BLaER1 (cell line): ENCODE results near the gene ZNF236.

Experiments
- H3K27ac ChIP-seq: shearing (Covaris generic); formaldehyde crosslinking; 2 replicates; pipeline ENCODE4 v1.8.1; 2022
- H3K27me3 ChIP-seq: shearing (Covaris generic); formaldehyde crosslinking; 2 replicates; pipeline ENCODE4 v1.8.1; 2022
- H3K36me3 ChIP-seq: shearing (Covaris generic); formaldehyde crosslinking; 2 replicates; pipeline ENCODE4 v1.8.1; 2022
- H3K4me1 ChIP-seq: shearing (Covaris generic); formaldehyde crosslinking; 2 replicates; pipeline ENCODE4 v1.8.1; 2022
- H3K4me2 ChIP-seq: shearing (Covaris generic); formaldehyde crosslinking; 2 replicates; pipeline ENCODE4 v1.8.1; 2022
- H3K4me3 ChIP-seq: shearing (Covaris generic); formaldehyde crosslinking; 2 replicates; pipeline ENCODE4 v1.8.1; 2022
- H3K9ac ChIP-seq: shearing (Covaris generic); formaldehyde crosslinking; 2 replicates; pipeline ENCODE4 v1.8.1; 2022
- H3K9me3 ChIP-seq: shearing (Covaris generic); formaldehyde crosslinking; 2 replicates; pipeline ENCODE4 v1.8.1; 2022
- H4K20me1 ChIP-seq: shearing (Covaris generic); formaldehyde crosslinking; 2 replicates; pipeline ENCODE4 v1.8.1; 2022
- Cebpa-rat ChIP-seq: shearing (Covaris generic); IDR thresholded peaks from 2 replicates; pipeline ENCODE4 v1.8.1; 2022

Gene ZNF236

GRCh38 chr18:76878426-76878825 lies 56.1 kb downstream of the ZNF236 start:
- Histone ChIP-seq H3K9ac (no peak overlapping the region), H3K4me3 (no peak overlapping the region), H3K27me3 (no peaks in the 10 kb centered on the region), H4K20me1 (peaks cover 6% of the 10 kb centered on the region), H3K27ac (no peak overlapping the region), H3K9me3 (no peaks in the 10 kb centered on the region), H3K4me1 (no peaks in the 10 kb centered on the region), H3K36me3 (peaks cover 76% of the 10 kb centered on the region), H3K4me2 (no peak overlapping the region)
- no peak for TF ChIP-seq Cebpa-rat

GRCh38 chr18:76880026-76880425 lies 57.7 kb downstream of the ZNF236 start:
- Histone ChIP-seq H3K27ac (no peak overlapping the region), H3K27me3 (no peaks in the 10 kb centered on the region), H3K4me3 (no peak overlapping the region), H3K9ac (no peak overlapping the region), H4K20me1 (peaks cover under 1% of the 10 kb centered on the region; the same call in 1 of the 2 replicates), H3K4me1 (no peaks in the 10 kb centered on the region), H3K9me3 (no peaks in the 10 kb centered on the region), H3K36me3 (peaks cover 76% of the 10 kb centered on the region), H3K4me2 (no peak overlapping the region)
- TF ChIP-seq Cebpa-rat = no peak

DNA sequence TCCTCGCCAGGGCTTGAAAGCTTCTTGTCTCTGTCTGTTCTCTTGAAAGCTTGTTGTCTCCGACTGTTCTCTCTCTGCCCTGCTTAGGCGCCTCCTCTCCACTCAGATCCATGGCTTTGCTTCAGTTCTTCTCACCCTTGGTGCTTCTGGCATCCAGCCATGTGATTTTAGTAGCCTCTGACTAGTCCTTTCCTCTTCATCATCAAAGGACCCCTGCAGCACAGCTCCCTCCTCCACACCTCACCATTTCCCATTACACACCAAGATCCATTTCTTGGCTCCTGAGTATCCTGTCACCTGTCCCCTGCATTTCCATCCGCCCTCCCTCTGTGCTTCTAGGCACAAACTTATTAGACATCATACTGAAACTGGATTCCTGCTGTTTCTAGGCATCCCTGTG lies 59.4 kb downstream of the ZNF236 start:
- H3K4me1 ChIP-seq = no peaks in the 10 kb centered on the region
- H3K9me3 ChIP-seq = no peaks in the 10 kb centered on the region
- no peak overlapping the region for H3K4me3 ChIP-seq
- H3K36me3 ChIP-seq = peaks cover 83% of the 10 kb centered on the region
- H4K20me1 ChIP-seq = no peaks in the 10 kb centered on the region
- TF ChIP-seq Cebpa-rat = no peak
- no peaks in the 10 kb centered on the region for H3K27me3 ChIP-seq
- H3K4me2 ChIP-seq = no peak overlapping the region
- H3K27ac ChIP-seq = no peak overlapping the region
- no peak overlapping the region for H3K9ac ChIP-seq

DNA sequence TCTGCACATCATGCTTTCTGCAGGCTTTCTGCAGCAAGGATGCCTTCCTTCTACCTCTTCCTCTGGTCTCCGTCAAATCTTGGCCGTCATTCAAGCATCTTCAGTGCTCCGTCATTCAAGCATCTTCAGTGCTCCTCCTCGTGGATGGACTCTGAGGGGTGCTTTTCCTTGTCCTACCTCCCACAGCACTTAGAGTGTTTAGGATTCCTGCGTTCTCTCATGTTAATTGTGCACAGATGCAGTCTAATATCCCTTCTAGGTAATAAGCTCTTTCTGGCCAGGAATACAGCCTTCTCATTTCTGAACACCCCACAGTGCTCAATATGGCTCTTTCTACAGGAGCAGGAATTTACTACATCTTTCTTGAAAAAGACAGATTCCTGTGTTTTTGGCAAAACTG lies 59.8 kb downstream of the ZNF236 start:
- Histone ChIP-seq H3K27ac (no peak overlapping the region), H4K20me1 (no peaks in the 10 kb centered on the region), H3K27me3 (no peaks in the 10 kb centered on the region), H3K4me2 (no peak overlapping the region), H3K4me3 (no peak overlapping the region), H3K9me3 (no peaks in the 10 kb centered on the region), H3K4me1 (no peaks in the 10 kb centered on the region), H3K36me3 (peaks cover 83% of the 10 kb centered on the region), H3K9ac (no peak overlapping the region)
- TF ChIP-seq Cebpa-rat = no peak

GRCh38 chr18:76885001-76885400 lies 62.6 kb downstream of the ZNF236 start:
- H3K9ac ChIP-seq = no peak overlapping the region
- no peaks in the 10 kb centered on the region for H3K27me3 ChIP-seq
- no peaks in the 10 kb centered on the region for H4K20me1 ChIP-seq
- no peak for TF ChIP-seq Cebpa-rat
- no peak overlapping the region for H3K4me2 ChIP-seq
- peaks cover 96% of the 10 kb centered on the region for H3K36me3 ChIP-seq
- H3K9me3 ChIP-seq = no peaks in the 10 kb centered on the region
- no peak overlapping the region for H3K4me3 ChIP-seq
- no peaks in the 10 kb centered on the region for H3K4me1 ChIP-seq
- H3K27ac ChIP-seq = no peak overlapping the region

GRCh38 chr18:76886112-76886511 lies 63.8 kb downstream of the ZNF236 start:
- Histone ChIP-seq H3K9me3 (no peaks in the 10 kb centered on the region), H3K4me3 (no peak overlapping the region), H3K36me3 (peaks cover 85% of the 10 kb centered on the region), H3K9ac (no peak overlapping the region), H4K20me1 (no peaks in the 10 kb centered on the region), H3K27ac (no peak overlapping the region), H3K27me3 (no peaks in the 10 kb centered on the region), H3K4me2 (no peak overlapping the region), H3K4me1 (no peaks in the 10 kb centered on the region)
- no peak for TF ChIP-seq Cebpa-rat

- no peak for TF ChIP-seq Cebpa-rat
- H3K9ac ChIP-seq = no peak overlapping the region
- H4K20me1 ChIP-seq = no peaks in the 10 kb centered on the region
- H3K4me3 ChIP-seq = no peak overlapping the region
- no peak overlapping the region for H3K27ac ChIP-seq
- no peaks in the 10 kb centered on the region for H3K4me1 ChIP-seq
- H3K4me2 ChIP-seq = no peak overlapping the region
- no peaks in the 10 kb centered on the region for H3K9me3 ChIP-seq
- H3K27me3 ChIP-seq = no peaks in the 10 kb centered on the region
- peaks cover 60% of the 10 kb centered on the region for H3K36me3 ChIP-seq
These were observed 66.8 kb downstream of the ZNF236 start for GRCh38 chr18:76889091-76889699.

DNA sequence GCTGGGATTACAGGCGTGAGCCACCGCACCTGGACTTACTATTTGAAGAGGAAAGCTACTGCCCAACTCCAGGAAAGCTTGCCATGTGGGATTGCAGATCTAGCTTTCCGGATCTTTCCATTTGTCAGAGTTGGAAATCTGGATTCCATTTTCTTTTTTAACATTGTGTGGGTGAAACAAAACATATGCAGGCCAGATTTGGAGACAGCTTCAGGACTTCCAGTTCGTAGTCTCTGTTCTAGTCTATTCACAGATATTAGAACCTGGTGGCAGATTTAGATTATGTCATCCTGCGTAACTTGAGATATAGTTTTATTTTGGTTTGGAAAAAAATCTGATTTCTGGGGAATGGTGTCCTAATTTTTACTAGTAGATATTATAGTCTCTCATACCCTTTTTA lies 70.5 kb downstream of the ZNF236 start:
- Histone ChIP-seq H3K36me3 (peaks cover 59% of the 10 kb centered on the region), H3K4me1 (no peaks in the 10 kb centered on the region), H3K9ac (no peak overlapping the region), H3K27me3 (no peaks in the 10 kb centered on the region), H4K20me1 (no peaks in the 10 kb centered on the region), H3K4me2 (no peak overlapping the region), H3K4me3 (no peak overlapping the region), H3K9me3 (peaks cover 20% of the 10 kb centered on the region), H3K27ac (no peak overlapping the region)
- no peak for TF ChIP-seq Cebpa-rat

DNA sequence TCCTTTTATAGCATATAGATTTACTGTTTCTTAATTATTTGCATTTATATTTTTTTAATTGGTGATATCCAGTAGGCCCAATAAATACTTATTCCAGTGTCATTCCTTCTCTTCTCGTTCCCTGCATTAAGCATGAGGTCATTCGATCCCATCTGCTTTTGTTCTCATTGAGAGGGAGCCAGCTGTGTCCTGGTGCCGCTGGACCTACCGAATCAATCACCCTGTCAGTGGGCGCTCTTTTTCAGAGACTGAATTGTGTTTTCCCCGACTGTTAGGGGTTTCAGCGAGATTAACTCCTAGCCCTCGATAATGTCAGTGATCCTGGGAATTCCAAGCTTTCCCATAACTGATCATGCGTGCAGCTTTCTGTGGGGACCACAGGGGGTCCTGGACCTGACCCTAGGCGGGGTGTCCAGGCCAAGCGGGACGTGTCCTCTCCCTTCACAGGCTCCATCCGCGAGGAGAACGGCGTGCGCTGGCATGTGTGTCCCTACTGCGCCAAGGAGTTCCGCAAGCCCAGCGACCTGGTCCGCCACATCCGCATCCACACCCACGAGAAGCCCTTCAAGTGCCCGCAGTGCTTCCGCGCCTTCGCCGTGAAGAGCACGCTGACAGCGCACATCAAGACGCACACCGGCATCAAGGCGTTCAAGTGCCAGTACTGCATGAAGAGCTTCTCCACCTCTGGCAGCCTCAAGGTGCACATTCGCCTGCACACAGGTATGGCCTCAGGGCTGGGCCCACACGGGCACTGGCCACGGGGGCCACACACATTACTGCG lies 72.4 kb downstream of the ZNF236 start:
- Histone ChIP-seq H3K27me3 (no peaks in the 10 kb centered on the region), H3K36me3 (peaks cover 54% of the 10 kb centered on the region), H3K4me1 (no peaks in the 10 kb centered on the region), H3K9me3 (peaks cover 20% of the 10 kb centered on the region), H3K4me3 (no peak overlapping the region), H4K20me1 (no peaks in the 10 kb centered on the region), H3K9ac (no peak overlapping the region), H3K27ac (no peak overlapping the region), H3K4me2 (no peak overlapping the region)
- no peak for TF ChIP-seq Cebpa-rat

DNA sequence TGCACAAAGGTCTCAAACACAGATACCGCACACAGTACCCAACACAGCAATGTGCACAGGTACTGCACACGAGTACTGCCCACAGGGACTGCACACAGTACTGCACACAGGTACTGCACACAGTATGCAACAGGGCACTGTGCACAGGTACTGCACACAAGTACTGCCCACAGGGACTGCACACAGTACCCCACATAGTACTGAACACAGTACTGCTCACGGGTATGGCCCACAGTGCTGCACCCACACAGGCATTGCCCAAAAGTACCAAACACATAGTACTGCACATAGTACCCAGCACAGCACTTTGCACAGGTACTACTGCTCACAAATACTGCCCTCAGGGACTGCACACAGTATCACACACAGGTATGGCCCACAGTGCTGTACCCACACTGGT lies 73.1 kb downstream of the ZNF236 start:
- no peaks in the 10 kb centered on the region for H3K4me1 ChIP-seq
- H3K4me2 ChIP-seq = no peak overlapping the region
- no peaks in the 10 kb centered on the region for H3K27me3 ChIP-seq
- no peak overlapping the region for H3K4me3 ChIP-seq
- TF ChIP-seq Cebpa-rat = no peak
- H3K9me3 ChIP-seq = peaks cover 20% of the 10 kb centered on the region
- H3K36me3 ChIP-seq = peaks cover 52% of the 10 kb centered on the region
- no peak overlapping the region for H3K9ac ChIP-seq
- no peaks in the 10 kb centered on the region for H4K20me1 ChIP-seq
- H3K27ac ChIP-seq = no peak overlapping the region
